Keratinocyte (primary cell): ENCODE data around the gene ADAMTSL1. TPM values are rescaled to one million over a fixed set of nuclear protein-coding genes. Genes with fewer than 3 reads are reported as not detected.

Experiments
- DNase-seq: peaks from one replicate; pipeline ENCODE4 v3.0.0-alpha.2; 2011; ENCODE audit warnings: low read depth, missing footprints, low spot score
- FAIRE-seq: peaks from 2 replicates; lab custom pipeline; 2011; peaks lifted over from hg19 to GRCh38; lab: Jason Lieb, UNC
- H2AFZ ChIP-seq: 2 replicates; pipeline ENCODE4 v1.6.0; 2012; ENCODE audit warnings: low read length, control low read depth, inconsistent platforms; ENCODE audit not compliant: control insufficient read depth
- H3K27ac ChIP-seq: 2 replicates; pipeline ENCODE4 v1.5.1; 2011; ENCODE audit warnings: low read length; ENCODE audit not compliant: control insufficient read depth, insufficient read depth
- H3K27me3 ChIP-seq: 3 replicates; pipeline ENCODE4 v1.6.0; 2011; ENCODE audit warnings: low read length; ENCODE audit not compliant: control insufficient read depth, insufficient read depth; ENCODE audit errors: extremely low read depth
- H3K36me3 ChIP-seq, 2 experiments: 2 replicates in 1 of 2; 3 replicates in 1 of 2; pipeline ENCODE4 v1.5.1; 2011; ENCODE audit warnings: low read length in 2 of 2, mild to moderate bottlenecking in 1 of 2; ENCODE audit not compliant: control insufficient read depth in 2 of 2, insufficient read depth in 2 of 2; ENCODE audit errors: extremely low read depth in 1 of 2
- H3K4me1 ChIP-seq: 3 replicates; pipeline ENCODE4 v1.5.1; 2011; ENCODE audit warnings: low read length; ENCODE audit not compliant: control insufficient read depth, insufficient read depth; ENCODE audit errors: extremely low read depth
- H3K4me2 ChIP-seq: 3 replicates; pipeline ENCODE4 v1.6.0; 2011; ENCODE audit warnings: low read depth, low read length; ENCODE audit not compliant: control insufficient read depth, insufficient read depth; ENCODE audit errors: extremely low read depth
- H3K4me3 ChIP-seq, 3 experiments: fragments of 200-600 bp in 1 of 3; sonication (generic) in 1 of 3; 2 replicates in 2 of 3; 3 replicates in 1 of 3; pipeline ENCODE4 v1.5.1; 2011 to 2016; ENCODE audit warnings: low read length in 3 of 3, mild to moderate bottlenecking in 3 of 3, control low read depth in 2 of 3, inconsistent platforms in 1 of 3, low read depth in 1 of 3, mixed read lengths in 1 of 3, mixed run types in 1 of 3, moderate library complexity in 1 of 3; ENCODE audit not compliant: control insufficient read depth in 2 of 3, insufficient read depth in 2 of 3; ENCODE audit errors: extremely low read depth in 1 of 3
- H3K79me2 ChIP-seq: 2 replicates; pipeline ENCODE4 v1.6.0; 2012; ENCODE audit warnings: low read length; ENCODE audit not compliant: control insufficient read depth, insufficient read depth
- H3K9ac ChIP-seq: 3 replicates; pipeline ENCODE4 v1.6.0; 2011; ENCODE audit warnings: low read length; ENCODE audit not compliant: control insufficient read depth, insufficient read depth; ENCODE audit errors: extremely low read depth
- H3K9me1 ChIP-seq: 3 replicates; pipeline ENCODE4 v1.6.0; 2011; ENCODE audit warnings: low read length; ENCODE audit not compliant: control insufficient read depth, insufficient read depth; ENCODE audit errors: extremely low read depth
- H3K9me3 ChIP-seq: 2 replicates; pipeline ENCODE4 v1.5.1; 2012; ENCODE audit warnings: low read depth, low read length; ENCODE audit not compliant: control insufficient read depth
- H4K20me1 ChIP-seq: 3 replicates; pipeline ENCODE4 v1.6.0; 2011; ENCODE audit warnings: low read length; ENCODE audit not compliant: control insufficient read depth, insufficient read depth; ENCODE audit errors: extremely low read depth
- CTCF ChIP-seq, 3 experiments: IDR thresholded peaks in 1 of 3; conservative IDR thresholded peaks in 1 of 3; optimal IDR thresholded peaks in 1 of 3; 2 replicates in 2 of 3; 3 replicates in 1 of 3; pipeline versions ENCODE3 to v1.5.1; 2011; ENCODE audit warnings: low read length in 3 of 3, mild to moderate bottlenecking in 3 of 3, moderate library complexity in 2 of 3, control low read depth in 1 of 3, inconsistent platforms in 1 of 3; ENCODE audit not compliant: insufficient read depth in 2 of 3; ENCODE audit errors: extremely low read depth in 1 of 3
- EZH2 ChIP-seq: IDR thresholded peaks from one replicate; pipeline ENCODE4 v1.6.1; 2012; ENCODE audit warnings: inconsistent platforms, mild to moderate bottlenecking, low read length, moderate library complexity
- dilution Hi-C: fragments of 300-500 bp; cut with MboI; formaldehyde crosslinking; loops from one replicate; pipeline ENCODE4 v1.7.0; 2020; ENCODE audit warnings: low sequenced_read_pairs; ENCODE audit not compliant: extremely low pct_ligation_motif_present
- polyA plus RNA-seq, 5 experiments: library from polyadenylated mRNA; depleted of rRNA in 3 of 5; stranded (reverse) in 3 of 5; stranded (forward) in 1 of 5; unstranded in 1 of 5; fragments of >200 nt; gene quantifications; 1 replicate in 1 of 5; 2 replicates in 3 of 5; 3 replicates in 1 of 5; pipeline versions ENCODE4 v1.2.1 to v1.2.3, GENCODE V29; 2011 to 2012; ENCODE audit warnings: missing spikeins in 2 of 5, low read depth in 1 of 5, low replicate concordance in 1 of 5

Gene ADAMTSL1
- polyA plus RNA-seq, 1 donor (not counting 4 experiments of a cell fraction or from before 2014, with no cell fraction given): 1.1 TPM

GRCh38 chr9:18755263-18755662, 281.3 kb downstream of the ADAMTSL1 start:
- no peak for FAIRE-seq

GRCh38 chr9:18756712-18757125, 282.8 kb downstream of the ADAMTSL1 start:
- H3K36me3 ChIP-seq: no peaks in the 10 kb centered on the region
- H3K9ac ChIP-seq: no peak overlapping the region
- no peaks in the 10 kb centered on the region for H3K9me1 ChIP-seq
- TF ChIP-seq CTCF (optimal IDR thresholded peaks at IDR 0.05 in 1 of 3, IDR thresholded peaks at IDR 0.05 in 1 of 3, conservative IDR thresholded peaks at IDR 0.05 in 1 of 3; ENCODE audit: extremely low read depth in 1 of 3, insufficient read depth in 2 of 3, low read length in 3 of 3) (no peak), EZH2 (no peak)
- no peak overlapping the region for H2AFZ ChIP-seq
- H3K9me3 ChIP-seq: no peaks in the 10 kb centered on the region
- no peaks in the 10 kb centered on the region for H3K27me3 ChIP-seq
- no peak overlapping the region for H3K4me3 ChIP-seq
- no peak overlapping the region for H3K27ac ChIP-seq
- H3K4me1 ChIP-seq: no peaks in the 10 kb centered on the region
- H3K4me2 ChIP-seq: no peak overlapping the region
- no peaks in the 10 kb centered on the region for H3K79me2 ChIP-seq
- dilution Hi-C loops: no loop called here
- H4K20me1 ChIP-seq: no peaks in the 10 kb centered on the region
- FAIRE-seq (no peak), DNase-seq (no peak)

More at GRCh38 chr9:18755263-18755662, 281.3 kb downstream of the ADAMTSL1 start:
- Histone ChIP-seq H3K4me2 (no peak overlapping the region), H3K27me3 (no peaks in the 10 kb centered on the region), H4K20me1 (no peaks in the 10 kb centered on the region), H3K9me1 (no peaks in the 10 kb centered on the region), H3K79me2 (no peaks in the 10 kb centered on the region), H3K9ac (no peak overlapping the region), H2AFZ (no peak overlapping the region), H3K9me3 (no peaks in the 10 kb centered on the region), H3K4me3 (no peak overlapping the region), H3K27ac (no peak overlapping the region), H3K36me3 (no peaks in the 10 kb centered on the region), H3K4me1 (no peaks in the 10 kb centered on the region)
- dilution Hi-C loops: no loop called here
- DNase-seq: no peak
- TF ChIP-seq CTCF (optimal IDR thresholded peaks at IDR 0.05 in 1 of 3, IDR thresholded peaks at IDR 0.05 in 1 of 3, conservative IDR thresholded peaks at IDR 0.05 in 1 of 3; ENCODE audit: extremely low read depth in 1 of 3, insufficient read depth in 2 of 3, low read length in 3 of 3): no peak
